ENCODE data around the gene APOBEC4.

Gene APOBEC4

GRCh38 chr1:183674886-183675285 lies 21.8 kb upstream of the APOBEC4 start:
- DNase-seq = no peak

GRCh38 chr1:183674339-183674738 lies 21.2 kb upstream of the APOBEC4 start:
- no peak for DNase-seq

- DNase-seq = no peak
These were observed 20.6 kb upstream of the APOBEC4 start for GRCh38 chr1:183673605-183674323.

- DNase-seq = no peak
These were observed 17.1 kb upstream of the APOBEC4 start for GRCh38 chr1:183670169-183670568.

- DNase-seq = no peak
These were observed 3.2 kb upstream of the APOBEC4 start for GRCh38 chr1:183656355-183656754.

- peak; percentile 94 for DNase-seq
These were observed 2.5 kb upstream of the APOBEC4 start for GRCh38 chr1:183655562-183656075.

GRCh38 chr1:183654706-183655105 lies 1.6 kb upstream of the APOBEC4 start:
- DNase-seq = no peak

GRCh38 chr1:183653876-183654451 lies 848 bp upstream of the APOBEC4 start:
- DNase-seq = no peak

GRCh38 chr1:183653462-183653794 lies 312 bp upstream of the APOBEC4 start:
- DNase-seq = no peak

- no peak for DNase-seq
These were observed 1.0 kb downstream of the APOBEC4 start for GRCh38 chr1:183652107-183652506.

- DNase-seq = no peak
These were observed 1.5 kb downstream of the APOBEC4 start for GRCh38 chr1:183651612-183652011.

GRCh38 chr1:183648042-183648441 lies 5.1 kb downstream of the APOBEC4 start:
- no peak for DNase-seq

GRCh38 chr1:183646776-183647175 lies 6.3 kb downstream of the APOBEC4 start:
- peak; percentile 74 for DNase-seq

- DNase-seq = peak; percentile 43
These were observed 7.6 kb downstream of the APOBEC4 start for GRCh38 chr1:183645531-183645930.

GRCh38 chr1:183642166-183642565 lies 10.9 kb downstream of the APOBEC4 start:
- DNase-seq = no peak

- DNase-seq = no peak
These were observed 12.9 kb downstream of the APOBEC4 start for GRCh38 chr1:183640193-183640592.

GRCh38 chr1:183638649-183639387 lies 14.3 kb downstream of the APOBEC4 start:
- no peak for DNase-seq

- no peak for DNase-seq
These were observed 16.3 kb downstream of the APOBEC4 start for GRCh38 chr1:183636783-183637182.

GRCh38 chr1:183636334-183636682 lies 16.8 kb downstream of the APOBEC4 start:
- no peak for DNase-seq

GRCh38 chr1:183635606-183636333 lies 17.3 kb downstream of the APOBEC4 start, which contains the start of gene ARPC5:
Gene ARPC5 (minus strand): TSS chr1:183635783. CDS start chr1:183635659, 124 bp downstream.
- peak; percentile 99 for DNase-seq

- peak; percentile 70 for DNase-seq
These were observed 18.0 kb downstream of the APOBEC4 start for GRCh38 chr1:183635099-183635605.

- no peak for DNase-seq
These were observed 18.6 kb downstream of the APOBEC4 start for GRCh38 chr1:183634429-183635065.
